Fibroblast of skin of back (primary cell): ENCODE data around the gene MPP1.

Experiments
- DNase-seq: peaks from one replicate; pipeline ENCODE4 v3.0.0-alpha.2; 2013

MPP1 gene

GRCh38 chrX:154774622-154775021 is 30.7 kb downstream of the MPP1 start:
- DNase-seq = no peak

DNA sequence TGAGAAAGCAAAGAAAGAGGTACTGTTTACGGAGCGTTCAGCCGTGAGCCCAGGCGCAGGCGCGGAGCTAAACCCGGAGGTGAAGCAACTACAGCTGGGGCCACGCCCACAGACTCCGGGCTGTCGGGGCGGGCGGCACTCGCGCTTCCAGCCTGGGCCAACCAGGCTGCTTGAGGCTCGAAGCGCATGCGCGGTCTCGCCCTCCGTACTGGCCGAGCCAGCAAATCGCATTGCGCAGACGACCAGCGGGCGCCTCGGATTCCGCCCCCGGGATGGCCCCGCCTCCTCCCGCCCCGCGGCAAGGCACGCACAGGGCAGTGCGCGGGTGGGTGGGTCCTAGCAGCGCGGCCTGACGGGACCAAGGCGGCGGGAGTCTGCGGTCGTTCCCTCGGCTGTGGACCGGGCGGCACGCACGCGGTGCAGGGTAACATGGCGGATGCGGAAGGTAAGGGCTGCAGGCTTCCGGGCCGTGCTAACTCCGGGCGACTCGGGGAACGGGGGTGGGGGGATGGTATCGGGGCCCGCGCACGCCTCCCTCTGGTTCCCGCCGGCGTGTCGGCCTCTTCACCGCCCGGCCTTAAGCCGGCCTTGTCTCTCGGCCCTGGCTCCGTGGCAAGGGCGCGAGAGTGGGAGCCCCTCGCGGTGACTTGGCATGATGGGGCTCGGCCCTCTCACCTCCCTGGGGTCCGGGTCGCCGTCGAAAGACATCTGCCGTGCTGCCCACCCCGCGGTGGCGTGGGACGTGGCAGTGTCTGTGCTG is 42.6 kb downstream of the MPP1 start, which contains the start of gene DKC1:
Gene DKC1, plus strand, starts transcription at position 328 of the 760 bp plus-strand sequence. Its CDS starts 102 bp downstream, at position 430.
- peak; percentile 92 for DNase-seq

- DNase-seq = no peak
These were observed 43.2 kb downstream of the MPP1 start for GRCh38 chrX:154761977-154762536.

- no peak for DNase-seq
These were observed 46.6 kb downstream of the MPP1 start for GRCh38 chrX:154758696-154759095.

DNA sequence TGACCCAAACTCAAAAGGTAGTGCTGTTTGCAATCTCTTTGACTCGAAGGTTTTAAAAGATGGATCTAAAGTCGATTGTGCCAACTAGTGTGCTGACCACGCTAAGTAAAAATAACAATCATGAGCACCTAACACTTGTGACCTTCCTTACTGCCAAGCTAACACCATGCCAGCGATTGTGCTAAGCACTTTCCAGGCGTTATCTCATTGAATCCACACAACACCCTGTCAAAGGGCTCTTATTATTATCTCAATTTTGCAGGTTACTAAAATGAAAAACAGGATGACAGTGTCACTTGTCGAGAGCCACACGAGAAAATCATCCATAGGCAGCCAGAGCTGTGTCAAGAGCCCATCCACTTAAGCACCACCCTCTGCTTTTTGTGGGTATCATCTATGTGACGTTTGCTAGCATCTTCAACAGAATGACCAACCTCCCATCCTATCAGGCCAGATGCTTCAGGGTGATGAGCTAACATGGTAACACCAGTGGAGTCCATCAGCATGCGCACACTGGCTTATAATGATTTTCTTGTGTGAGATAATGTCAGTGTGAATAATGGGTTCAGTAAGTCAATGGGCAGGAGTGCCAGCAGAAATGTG is 53.5 kb downstream of the MPP1 start:
- DNase-seq = no peak

GRCh38 chrX:154751203-154751668 is 54.0 kb downstream of the MPP1 start:
- no peak for DNase-seq

DNA sequence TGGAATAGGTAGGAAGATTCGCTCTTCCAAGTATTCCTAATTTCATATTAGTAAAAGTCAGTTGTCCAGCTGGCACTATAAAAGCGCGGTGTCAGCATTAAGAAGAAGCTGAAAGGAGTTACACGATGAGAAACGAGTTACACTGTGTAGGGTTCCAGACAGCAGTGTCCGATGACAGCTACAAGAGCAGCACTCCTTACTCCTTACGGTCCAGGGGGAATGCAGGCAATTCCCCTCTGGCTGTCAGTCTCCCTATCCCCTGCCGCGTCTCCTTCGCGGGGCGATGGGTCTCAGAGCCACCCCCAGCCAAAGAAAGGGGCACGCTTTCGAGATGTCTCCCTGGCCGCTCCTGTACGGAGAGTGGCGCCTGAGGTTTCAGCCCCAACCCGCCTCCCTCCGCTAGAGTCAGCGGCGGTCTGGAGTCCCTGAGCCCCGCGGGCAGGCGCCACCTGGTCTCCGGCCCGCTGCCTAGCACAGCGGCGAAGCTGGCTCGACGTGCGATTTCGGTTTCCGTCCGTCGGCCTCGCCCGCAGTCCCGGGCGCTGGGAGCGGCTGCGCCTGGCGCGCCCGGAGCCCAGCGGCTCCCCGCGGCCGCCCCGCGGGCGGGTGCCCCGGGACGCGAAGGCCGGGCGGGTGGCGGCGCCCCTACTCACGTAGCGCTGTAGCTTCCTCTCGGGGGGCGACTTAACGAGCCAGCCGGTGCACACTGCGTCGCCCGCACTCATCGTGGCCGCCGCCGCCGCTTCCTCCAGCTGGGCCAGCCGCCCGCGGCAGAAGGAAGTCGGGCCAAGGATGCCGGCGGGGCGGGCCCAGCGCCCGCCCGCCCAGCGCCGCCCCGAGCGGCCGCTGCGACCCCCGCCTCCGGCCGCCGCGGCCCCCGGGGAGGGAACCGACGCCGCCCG is 54.7 kb downstream of the MPP1 start, which contains the start of gene GAB3:
Gene GAB3, minus strand, starts transcription at position 777 of the 902 bp plus-strand sequence. Its CDS starts 52 bp downstream, at position 725.
- DNase-seq = peak; percentile 7

DNA sequence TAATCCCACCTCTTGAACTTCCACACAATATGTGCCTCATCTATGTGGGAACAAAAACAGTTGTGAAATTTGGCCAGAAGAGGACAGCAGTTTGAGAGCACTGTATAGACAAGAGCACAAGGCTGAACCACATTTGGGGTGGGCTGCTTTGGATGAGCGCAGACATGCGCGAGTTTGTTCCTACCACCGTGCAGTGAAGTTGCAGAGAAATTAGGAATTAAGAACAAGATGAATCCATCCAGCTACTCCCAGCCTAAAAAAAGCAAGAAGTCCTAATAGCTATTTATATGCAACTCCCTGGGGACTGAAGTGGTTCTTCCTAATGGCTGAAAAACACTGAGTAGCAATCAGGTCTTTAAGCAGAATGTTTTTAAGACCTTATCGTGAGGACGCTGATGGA is 55.4 kb downstream of the MPP1 start:
- no peak for DNase-seq

- peak; percentile 53 for DNase-seq
These were observed 56.5 kb downstream of the MPP1 start for GRCh38 chrX:154748712-154749339.

- no peak for DNase-seq
These were observed 62.7 kb downstream of the MPP1 start for GRCh38 chrX:154742613-154743012.

DNA sequence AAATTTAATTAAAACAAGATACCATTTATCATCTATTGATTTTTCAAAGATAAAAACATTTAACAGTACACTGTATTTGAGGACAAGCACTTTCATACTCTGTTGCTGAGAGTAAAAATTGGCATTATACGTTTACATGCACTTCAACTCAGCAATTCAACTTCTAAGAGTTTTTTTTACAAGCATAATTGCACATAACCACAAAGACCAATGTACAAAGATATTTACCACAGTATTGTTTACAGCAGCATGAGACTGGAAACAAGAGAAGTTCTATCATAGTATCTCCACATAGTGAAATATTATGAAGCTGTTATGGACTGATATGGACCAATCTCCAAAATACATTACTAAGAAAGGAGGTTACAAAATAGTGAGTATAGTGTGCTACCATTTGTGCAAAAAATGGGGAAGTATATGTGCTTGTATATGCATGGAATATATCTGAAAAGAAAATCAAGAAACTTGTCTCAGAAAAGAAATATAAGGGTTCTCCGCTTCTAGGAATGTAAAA is 65.3 kb downstream of the MPP1 start:
- DNase-seq = no peak

DNA sequence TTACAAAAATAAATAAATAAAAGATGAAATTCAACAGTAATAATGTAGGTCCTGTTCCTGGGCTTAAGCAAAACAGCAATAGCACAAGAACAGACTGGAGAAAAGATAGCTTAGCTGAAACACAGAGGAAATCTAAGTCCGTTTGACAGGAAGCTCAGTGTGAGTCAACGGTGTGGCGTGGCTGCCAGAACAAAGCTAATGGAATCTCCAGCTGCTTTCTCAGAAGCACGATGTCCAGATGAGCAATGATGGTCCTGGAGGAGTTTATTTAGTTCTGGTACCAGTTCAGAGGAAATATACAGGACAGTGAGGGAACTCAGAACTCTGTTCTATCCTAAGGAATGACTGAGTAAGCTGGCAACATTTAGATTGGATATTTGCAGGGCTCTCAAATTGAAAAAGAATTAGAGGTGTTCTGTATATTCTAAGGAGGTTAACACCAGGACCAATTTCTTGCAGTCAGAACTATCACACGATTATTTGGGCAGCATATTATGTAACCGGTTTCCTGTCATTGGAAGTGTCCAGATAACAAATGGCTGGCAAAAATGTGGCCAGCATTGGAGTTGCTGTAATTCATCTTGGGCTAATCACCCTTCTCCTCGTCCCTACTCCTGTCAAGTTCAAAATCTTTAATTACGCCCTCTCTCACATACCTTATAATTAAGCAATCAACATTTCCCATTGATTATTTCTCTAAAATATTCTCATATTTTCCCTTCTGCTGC is 67.1 kb downstream of the MPP1 start:
- peak; percentile 73 for DNase-seq

DNA sequence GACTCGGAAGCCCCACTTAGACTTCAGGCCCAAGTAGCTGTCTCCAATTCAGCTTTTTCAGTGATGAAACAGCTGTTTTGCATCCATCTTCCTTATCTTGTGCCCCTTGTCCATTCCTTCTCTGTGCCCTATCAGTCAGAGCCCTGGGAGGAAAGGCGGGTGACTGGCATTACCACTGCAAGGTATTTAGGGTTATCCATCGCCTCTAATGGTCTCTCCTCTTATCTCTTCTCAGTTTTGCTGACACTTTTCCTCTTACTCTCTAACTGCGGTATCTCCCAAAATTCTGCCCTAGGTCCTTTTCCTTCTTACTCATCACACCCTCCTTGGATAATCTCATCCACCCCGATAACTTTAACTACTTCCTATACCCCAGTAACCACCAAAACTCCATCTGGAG is 68.1 kb downstream of the MPP1 start:
- DNase-seq = no peak

GRCh38 chrX:154735695-154736393 is 69.4 kb downstream of the MPP1 start:
- DNase-seq = peak; percentile 93

DNA sequence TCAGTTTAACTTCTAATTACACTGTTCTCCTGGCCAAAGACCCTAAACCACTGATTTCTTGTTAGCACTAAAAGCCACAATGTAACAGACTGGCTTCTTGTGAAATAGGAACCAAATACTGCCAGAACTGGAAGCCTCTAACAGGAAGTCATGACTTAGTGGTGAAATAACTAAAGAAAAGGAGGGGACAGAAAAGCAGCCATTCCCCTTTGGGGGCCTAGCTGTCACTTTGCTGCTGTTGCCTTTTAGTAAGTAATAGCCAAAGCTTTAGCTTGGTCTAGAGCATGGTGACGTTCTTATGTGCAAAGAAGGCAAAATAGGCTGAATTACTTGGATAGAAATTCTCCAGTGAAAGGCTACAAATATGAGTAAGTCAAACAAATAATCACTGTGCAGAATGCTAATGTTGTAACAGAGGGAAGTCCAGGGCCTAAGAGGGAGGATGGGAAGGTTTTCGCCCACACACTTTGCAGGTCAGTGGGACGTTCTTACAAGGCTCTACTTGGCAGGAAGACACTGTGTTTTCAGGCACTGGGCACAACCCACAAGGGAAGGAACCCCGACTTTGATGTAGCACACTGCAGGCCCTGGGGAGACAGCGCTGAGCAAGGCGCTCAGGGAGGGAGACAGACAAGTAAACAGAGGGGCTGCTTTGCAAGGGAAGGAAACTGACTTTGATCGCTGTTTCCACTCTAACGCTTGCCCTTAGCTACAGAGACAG is 71.1 kb downstream of the MPP1 start:
- no peak for DNase-seq

GRCh38 chrX:154733066-154733425 is 72.2 kb downstream of the MPP1 start:
- DNase-seq = peak; percentile 48

DNA sequence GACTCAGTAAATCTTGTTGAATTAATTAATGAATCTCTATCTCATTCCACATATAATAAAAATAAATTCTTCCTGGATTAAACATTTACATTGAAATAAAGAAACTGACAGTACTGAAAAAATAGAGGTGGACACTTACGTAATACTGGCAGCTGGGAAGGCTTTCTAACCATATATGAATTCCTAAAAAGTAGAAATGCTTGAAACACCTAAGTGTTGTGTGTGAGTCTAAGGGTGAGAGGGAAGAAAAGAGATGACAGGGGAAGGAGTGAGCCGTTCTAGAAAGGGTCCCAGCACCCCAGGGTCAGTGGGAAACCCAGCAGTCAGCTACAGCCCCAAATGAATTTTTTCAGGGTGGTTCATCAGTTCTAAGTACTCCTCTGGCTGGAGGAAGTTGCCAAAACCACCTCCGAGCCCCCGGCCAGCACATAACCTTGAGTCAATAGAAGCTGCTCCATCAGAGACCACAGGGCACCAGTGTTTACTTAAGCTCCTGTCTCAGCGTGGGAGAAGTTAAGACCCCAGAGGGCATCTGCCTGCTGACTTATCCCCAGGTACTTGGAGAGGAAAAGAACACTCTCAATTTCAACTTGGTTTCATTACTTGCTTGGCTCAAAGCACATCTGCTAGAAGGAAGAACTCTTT is 72.7 kb downstream of the MPP1 start:
- DNase-seq = peak; percentile 54

DNA sequence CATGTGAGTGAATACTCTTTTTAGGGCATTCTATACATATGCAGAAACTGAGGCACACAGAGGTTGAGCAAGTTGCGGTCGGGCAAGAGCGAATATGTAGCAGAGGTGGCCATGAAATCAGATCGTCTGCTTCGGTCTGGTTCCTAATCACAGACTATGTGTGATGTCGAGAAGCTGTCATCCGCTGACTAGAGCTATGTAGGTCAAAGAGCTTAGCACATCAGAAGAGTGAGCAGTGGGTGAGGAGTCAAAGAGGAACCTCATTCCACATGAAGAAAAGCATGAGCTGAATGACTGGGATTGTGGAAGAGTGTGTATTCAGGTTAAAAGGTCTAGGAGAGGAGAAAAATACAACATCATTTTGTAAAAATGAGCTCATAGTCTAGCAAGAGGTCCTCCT is 73.4 kb downstream of the MPP1 start:
- no peak for DNase-seq

GRCh38 chrX:154731184-154731583 is 74.1 kb downstream of the MPP1 start:
- no peak for DNase-seq
